Liver (tissue), 3 donors: ENCODE measurements around the gene ARAP2.

Experiments
- CTCF ChIP-seq: fragments of 150-350 bp; IDR thresholded peaks from 2 replicates; pipeline ENCODE4 v1.5.1; 2017; ENCODE audit warnings: improper control_type of control experiment, low read depth, low read length; ENCODE audit not compliant: missing input control
- JUND ChIP-seq, 2 donors: IDR thresholded peaks; 2 replicates each; pipeline ENCODE4 v1.6.1; 2016; ENCODE audit warnings: antibody characterized with exemption in 2 of 2
- MAX ChIP-seq: IDR thresholded peaks from 2 replicates; pipeline ENCODE4 v1.6.1; 2016; ENCODE audit warnings: antibody characterized with exemption
- RAD21 ChIP-seq, 2 donors: IDR thresholded peaks; 2 replicates each; pipeline ENCODE4 v1.6.1; 2016; ENCODE audit warnings: antibody characterized with exemption in 2 of 2, mild to moderate bottlenecking in 2 of 2
- SP1 ChIP-seq: IDR thresholded peaks from 2 replicates; pipeline ENCODE4 v1.6.1; 2018; ENCODE audit warnings: antibody characterized with exemption, mild to moderate bottlenecking
- TAF1 ChIP-seq: conservative IDR thresholded peaks from 2 replicates; pipeline ENCODE4 v1.6.1; 2016; ENCODE audit warnings: antibody characterized with exemption, mild to moderate bottlenecking
- YY1 ChIP-seq: IDR thresholded peaks from 2 replicates; pipeline ENCODE4 v1.6.1; 2016; ENCODE audit warnings: antibody characterized with exemption, mild to moderate bottlenecking
- donor health status: healthy.
- donor health status: healthy.

- TF ChIP-seq CTCF (no peak), TAF1 (no peak), SP1 (no peak), RAD21 (IDR thresholded peaks at IDR 0.05) (no peak), JUND (IDR thresholded peaks at IDR 0.05) (peak in 1 of 2 donors; percentile 25), YY1 (no peak), MAX (no peak)
Observed at GRCh38 chr4:36285784-36286480, 41.6 kb upstream of the ARAP2 start.
